ENCODE results near the gene DISC1.

GRCh38 chr1:231761747-231762541, 135.4 kb downstream of the DISC1 start:
- no peak for TF ChIP-seq CTCF (IDR thresholded peaks at IDR 0.05)
- TF ChIP-seq POLR2A (IDR thresholded peaks at IDR 0.05): no peak

Measured in uterus (tissue), 2 donors.